CD4-positive, alpha-beta T cell treated with Interleukin-6 for 4 hours (primary cell): ENCODE results near the gene THTPA.
A peak's percentile ranks its signal among the peaks of the same experiment; 100 is the strongest.
"Not testable (repeated sequence)": the region's sequence is repeated elsewhere in the genome, so short reads cannot be mapped to it uniquely, and the experiment has no call there.

Experiments
- DNase-seq: peaks from one replicate; pipeline ENCODE4 v3.0.0-alpha.2; 2020; ENCODE audit warnings: mixed read lengths

Gene THTPA

GRCh38 chr14:23533652-23534435 is 22.2 kb upstream of the THTPA start:
- DNase-seq: no peak

- DNase-seq: no peak
Measured at GRCh38 chr14:23535943-23536342, 20.1 kb upstream of the THTPA start.

- DNase-seq: no peak
Measured at GRCh38 chr14:23536494-23536893, 19.6 kb upstream of the THTPA start.

GRCh38 chr14:23536906-23537305 is 19.2 kb upstream of the THTPA start:
- DNase-seq: not testable (repeated sequence)

GRCh38 chr14:23537351-23538049 is 18.6 kb upstream of the THTPA start:
- DNase-seq: no peak

GRCh38 chr14:23538050-23538718 is 17.9 kb upstream of the THTPA start:
- DNase-seq: no peak

- no peak for DNase-seq
Measured at GRCh38 chr14:23538785-23539184, 17.3 kb upstream of the THTPA start.

- peak; percentile 23 for DNase-seq
Measured at GRCh38 chr14:23539248-23540140, 16.6 kb upstream of the THTPA start.

GRCh38 chr14:23540141-23540469 is 16.0 kb upstream of the THTPA start:
- no peak for DNase-seq

GRCh38 chr14:23542261-23542660 is 13.8 kb upstream of the THTPA start:
- no peak for DNase-seq

GRCh38 chr14:23543403-23543802 is 12.7 kb upstream of the THTPA start:
- no peak for DNase-seq

- no peak for DNase-seq
Measured at GRCh38 chr14:23544511-23545447, 11.3 kb upstream of the THTPA start.

- no peak for DNase-seq
Measured at GRCh38 chr14:23545740-23546365, 10.2 kb upstream of the THTPA start.

- DNase-seq: no peak
Measured at GRCh38 chr14:23546450-23547035, 9.5 kb upstream of the THTPA start.

GRCh38 chr14:23547924-23548323 is 8.1 kb upstream of the THTPA start:
- DNase-seq: no peak

- no peak for DNase-seq
Measured at GRCh38 chr14:23548351-23549318, 7.4 kb upstream of the THTPA start.

- no peak for DNase-seq
Measured at GRCh38 chr14:23550131-23550811, 5.8 kb upstream of the THTPA start.

GRCh38 chr14:23550812-23551265 is 5.2 kb upstream of the THTPA start:
- no peak for DNase-seq
